GM19324 (cell line): Measurements from ENCODE around the gene LRRFIP2.
"Not testable (repeated sequence)": the region's sequence is repeated elsewhere in the genome, so short reads cannot be mapped to it uniquely, and the experiment has no call there.

Experiments used
- ATAC-seq: cut with Tn5 transposase; IDR thresholded peaks from one replicate; pipeline ENCODE4 v1.9.1; 2021; ENCODE audit warnings: mild to moderate bottlenecking, moderate library complexity; ENCODE audit not compliant: unreplicated experiment, low FRiP score

The LRRFIP2 gene

DNA sequence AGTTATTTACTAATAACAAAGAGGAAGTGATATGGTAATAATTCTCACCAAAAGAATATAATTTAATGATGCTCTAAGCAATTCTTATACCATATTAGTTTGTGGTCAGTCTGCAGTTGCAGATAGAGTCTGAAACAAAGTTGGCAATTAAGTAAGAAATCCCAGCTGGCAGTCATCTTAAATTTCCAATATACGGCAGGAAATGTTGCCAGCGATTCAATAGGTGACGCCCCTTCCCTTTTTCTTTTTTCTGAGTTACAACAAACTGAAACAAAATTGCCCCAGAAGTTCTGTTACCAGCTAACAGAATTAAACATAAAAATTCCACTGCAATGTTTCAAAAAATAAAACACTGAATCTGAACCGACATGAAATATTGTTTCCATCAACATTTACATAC lies 26.7 kb downstream of the LRRFIP2 start:
- no peak for ATAC-seq

DNA sequence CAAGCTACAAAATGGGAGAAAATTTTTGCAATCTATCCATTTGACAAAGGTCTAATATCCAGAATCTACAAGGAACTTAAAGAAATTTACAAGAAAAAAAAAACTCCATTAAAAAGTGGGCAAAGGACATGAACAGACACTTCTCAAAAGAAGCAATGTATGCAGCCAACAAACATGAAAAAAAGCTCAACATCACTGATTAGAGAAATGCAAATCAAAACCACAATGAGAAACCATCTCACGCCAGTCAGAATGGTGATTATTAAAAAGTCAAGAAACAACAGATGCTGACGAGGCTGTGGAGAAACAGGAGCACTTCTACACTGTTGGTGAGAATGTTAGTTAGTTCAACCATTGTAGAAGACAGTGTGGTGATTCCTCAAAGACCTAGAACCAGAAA lies 27.5 kb downstream of the LRRFIP2 start:
- not testable (repeated sequence) for ATAC-seq

DNA sequence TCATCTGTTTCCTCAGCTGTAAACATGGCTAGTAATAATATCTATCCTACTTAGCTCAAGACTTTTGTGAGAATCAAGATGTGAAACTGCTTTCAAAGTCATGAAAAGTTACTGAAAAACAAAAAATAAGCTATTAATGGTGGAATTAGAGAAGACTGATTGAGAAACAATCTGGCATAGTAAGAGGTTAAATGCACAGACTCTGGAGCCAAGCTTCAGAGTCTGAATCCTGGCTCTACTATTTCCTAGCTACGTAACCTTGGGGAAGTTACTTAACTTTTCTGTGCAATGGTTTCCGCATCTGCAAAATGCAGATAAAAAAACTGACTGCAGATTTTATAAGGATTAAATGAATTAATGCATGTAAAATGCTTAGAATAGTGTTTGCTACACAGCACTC lies 28.8 kb downstream of the LRRFIP2 start:
- ATAC-seq, result no peak

DNA sequence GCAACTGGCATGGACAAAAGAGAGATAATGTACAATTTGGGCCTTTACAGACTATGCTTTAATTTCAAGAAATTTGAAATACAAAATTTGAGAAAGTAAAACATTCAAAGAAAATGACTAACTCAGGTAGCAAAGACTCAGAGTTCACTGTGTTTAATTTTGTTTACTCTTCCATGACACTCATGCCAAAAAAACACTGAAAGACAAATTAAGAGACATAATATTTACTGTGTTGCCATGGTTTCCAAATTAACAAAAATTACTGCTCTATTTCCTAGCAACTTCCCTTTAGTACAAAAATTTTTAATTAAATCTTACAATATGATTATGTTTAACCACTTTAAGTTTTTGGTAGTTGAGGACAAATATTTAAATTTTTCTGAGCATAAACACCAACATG lies 29.6 kb downstream of the LRRFIP2 start:
- no peak for ATAC-seq

DNA sequence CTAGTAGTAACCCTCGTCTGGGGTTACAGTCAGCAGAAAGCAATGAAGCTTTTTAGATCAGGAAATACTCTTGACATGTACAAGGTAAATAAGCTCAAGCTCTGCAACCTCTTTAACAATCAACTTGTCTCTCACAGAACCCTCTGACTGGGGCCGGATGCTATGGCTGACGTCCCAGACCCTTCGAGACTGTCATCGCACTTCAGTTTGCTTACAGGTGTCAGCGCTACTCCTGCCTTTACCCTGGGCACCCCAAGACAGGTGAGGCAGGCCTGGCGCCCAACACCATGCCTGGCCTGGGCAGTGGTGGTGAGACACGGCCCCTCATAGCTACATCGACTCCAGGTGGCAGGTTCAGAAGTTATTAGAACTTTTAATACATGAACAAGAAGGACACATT lies 30.6 kb downstream of the LRRFIP2 start:
- no peak for ATAC-seq

DNA sequence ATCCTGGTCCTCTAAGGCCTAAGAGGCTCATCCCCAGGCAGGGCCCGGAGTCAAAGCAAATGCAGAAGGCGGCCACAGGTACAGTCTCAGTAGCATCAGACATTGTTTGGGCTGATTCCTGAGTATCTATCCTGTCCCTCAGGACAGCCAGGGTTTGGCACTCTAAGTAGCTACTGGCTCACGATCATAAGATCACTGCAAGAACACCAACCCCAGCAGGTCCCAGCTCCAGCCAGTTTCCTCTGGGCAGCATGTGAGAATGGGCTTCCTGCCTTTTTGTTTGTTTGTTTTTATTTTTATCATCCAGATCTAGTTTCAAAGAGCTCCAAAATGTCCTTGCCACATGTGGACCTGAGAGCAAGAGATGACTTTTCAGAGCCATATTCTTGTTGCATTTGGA lies 32.7 kb downstream of the LRRFIP2 start:
- no peak for ATAC-seq

DNA sequence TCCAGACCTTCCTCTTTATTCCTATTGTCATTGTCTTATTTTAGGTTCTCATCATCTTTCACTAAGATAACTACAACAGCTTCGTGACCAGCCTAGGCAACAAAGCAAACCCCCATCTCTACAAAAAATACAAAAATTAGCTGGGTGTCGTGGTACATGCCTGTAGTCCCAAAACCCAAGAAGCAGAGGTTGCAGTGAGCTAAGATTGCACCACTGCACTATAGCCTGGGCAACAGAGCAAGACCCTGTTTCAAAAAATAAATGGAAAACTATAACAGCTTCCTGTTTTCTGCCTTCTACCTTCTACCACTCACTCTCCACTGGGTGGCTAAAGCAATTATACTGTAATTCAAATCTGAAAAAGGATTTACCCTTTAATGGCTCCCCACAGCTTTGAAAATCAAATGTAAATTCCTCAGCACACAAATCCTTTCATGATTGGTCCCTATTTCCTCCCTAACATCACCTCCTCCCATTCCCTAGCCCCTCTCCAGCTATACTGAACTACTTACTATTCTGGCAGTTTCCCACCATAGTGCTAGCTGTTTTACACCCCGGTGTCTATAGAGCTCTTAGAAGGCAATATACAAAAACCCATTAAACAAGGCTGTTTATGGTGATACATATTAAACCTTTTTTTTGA lies 33.4 kb downstream of the LRRFIP2 start:
- ATAC-seq, result no peak

DNA sequence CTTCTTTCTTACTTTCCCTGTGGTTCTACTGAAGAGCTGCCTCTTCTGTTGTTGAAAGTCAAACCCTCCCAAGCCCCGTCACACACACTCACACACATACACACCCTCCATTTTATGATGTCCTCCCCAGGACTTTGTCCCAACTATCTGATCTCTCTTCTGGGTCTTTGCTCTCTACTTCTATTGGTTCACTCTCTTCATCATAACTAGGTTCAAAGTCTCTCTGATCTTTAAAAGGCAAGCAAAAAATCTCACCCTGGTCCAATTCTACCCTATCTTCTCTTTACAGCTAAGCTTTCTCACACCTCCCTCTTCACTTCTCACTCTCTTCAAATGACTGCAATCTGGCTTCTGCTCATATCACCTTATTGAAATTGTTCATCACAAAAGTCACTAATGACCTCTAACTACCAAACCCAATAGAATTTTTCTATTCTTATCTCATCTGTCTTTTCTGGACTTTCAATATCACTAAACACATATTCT lies 34.8 kb downstream of the LRRFIP2 start:
- no peak for ATAC-seq

DNA sequence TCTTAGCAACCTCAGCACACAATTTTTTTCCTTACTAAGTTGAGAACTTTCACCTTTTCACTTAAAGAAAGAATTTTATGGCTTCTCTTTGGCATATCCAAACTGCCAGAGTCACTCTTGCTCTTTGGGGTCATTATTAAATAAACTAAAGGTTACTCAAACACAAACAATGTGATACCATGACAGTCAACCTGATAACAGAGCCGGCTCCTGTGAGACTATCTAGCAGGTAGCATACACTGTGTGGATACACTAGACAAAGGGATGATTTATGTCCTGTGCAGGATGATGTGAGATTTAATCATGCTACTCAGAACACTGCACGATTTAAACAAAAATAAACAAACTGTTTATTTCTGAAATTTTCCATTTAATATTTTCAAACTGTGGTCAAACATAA lies 35.6 kb downstream of the LRRFIP2 start:
- ATAC-seq, result no peak

DNA sequence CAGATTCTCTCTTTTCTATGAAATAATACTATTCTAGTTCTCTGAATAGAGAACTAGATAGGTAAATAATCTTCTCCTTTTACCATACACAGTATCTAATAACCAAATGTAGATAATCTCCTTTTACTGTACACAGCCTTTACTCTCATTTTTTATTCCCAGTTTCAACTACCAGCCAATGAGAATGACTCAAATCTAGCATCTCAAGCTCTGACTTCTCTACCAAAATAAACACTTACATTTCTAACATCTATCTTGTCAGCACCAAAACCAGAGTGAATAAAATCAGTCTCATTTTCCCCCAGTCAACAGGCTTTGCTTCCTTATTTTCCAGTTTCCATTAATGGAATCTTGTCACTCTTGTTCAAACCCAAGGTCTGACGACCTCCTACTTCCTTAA lies 36.9 kb downstream of the LRRFIP2 start:
- no peak for ATAC-seq

DNA sequence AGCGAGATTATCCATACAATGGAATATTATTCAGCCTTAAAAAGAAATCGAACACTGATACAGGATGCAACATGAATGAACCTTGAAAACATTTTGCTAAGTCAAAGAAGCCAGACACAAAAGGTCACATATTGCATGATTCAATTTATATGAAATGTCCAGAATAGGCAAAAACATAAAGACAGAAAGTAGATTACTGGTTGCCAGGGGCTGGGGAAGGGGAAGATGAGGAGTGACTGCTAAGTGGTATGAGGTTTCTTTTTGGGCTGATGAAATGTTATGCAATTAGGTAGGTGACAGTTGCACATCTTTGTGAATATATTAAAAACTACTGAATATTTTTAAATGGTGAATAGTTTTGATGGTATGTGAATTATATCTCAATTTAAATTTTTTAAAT lies 38.3 kb downstream of the LRRFIP2 start:
- ATAC-seq, result no peak

DNA sequence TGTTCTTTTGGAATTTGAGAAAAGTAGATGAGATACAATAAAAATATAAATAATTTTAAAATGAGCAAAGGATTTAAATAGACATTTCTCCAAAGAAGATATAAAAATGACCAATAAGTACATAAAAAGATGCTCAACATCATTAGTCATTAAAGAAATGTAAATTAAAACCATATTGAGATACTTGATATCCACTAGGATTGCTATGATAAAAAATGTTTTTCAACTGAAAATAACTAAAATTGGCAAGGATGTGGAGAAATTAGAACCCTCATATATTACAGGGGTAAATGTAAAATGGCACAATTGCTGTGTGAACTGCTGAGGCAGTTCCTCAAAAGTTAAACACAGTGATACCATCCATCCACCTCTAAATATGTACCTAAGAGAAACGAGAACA lies 38.8 kb downstream of the LRRFIP2 start:
- no peak for ATAC-seq

DNA sequence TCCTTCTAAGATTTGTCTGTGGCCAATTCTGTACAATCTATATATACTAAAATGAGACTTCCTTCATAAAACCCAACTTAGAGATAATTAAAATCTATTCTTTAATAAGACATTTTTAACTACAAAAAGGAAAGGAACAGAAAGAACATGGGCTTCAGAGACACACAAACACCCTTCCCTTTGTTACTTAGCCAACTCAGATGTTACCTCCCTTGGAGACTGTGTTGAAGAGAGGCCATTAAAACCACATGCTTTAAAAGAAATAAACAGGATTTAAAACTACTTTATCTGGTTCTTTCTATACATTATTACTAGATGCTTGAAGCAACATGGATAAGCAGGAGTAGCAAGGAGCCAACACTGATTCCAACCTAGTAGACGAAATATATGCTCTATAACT lies 42.0 kb downstream of the LRRFIP2 start:
- no peak for ATAC-seq

DNA sequence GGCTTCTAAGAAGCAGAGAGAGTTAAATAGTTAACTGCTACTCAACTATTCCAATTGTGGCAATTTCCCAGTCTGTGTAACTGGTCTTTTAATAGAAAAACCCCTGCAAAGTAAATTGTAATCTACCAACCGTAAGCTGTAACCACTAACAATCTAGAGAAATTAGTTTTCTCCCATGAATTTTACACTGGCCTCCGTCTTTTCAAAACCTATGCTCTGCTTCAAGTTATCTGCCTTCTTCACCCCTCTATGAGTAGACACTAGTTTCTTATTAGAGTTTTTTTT lies 42.6 kb downstream of the LRRFIP2 start:
- ATAC-seq, result no peak

DNA sequence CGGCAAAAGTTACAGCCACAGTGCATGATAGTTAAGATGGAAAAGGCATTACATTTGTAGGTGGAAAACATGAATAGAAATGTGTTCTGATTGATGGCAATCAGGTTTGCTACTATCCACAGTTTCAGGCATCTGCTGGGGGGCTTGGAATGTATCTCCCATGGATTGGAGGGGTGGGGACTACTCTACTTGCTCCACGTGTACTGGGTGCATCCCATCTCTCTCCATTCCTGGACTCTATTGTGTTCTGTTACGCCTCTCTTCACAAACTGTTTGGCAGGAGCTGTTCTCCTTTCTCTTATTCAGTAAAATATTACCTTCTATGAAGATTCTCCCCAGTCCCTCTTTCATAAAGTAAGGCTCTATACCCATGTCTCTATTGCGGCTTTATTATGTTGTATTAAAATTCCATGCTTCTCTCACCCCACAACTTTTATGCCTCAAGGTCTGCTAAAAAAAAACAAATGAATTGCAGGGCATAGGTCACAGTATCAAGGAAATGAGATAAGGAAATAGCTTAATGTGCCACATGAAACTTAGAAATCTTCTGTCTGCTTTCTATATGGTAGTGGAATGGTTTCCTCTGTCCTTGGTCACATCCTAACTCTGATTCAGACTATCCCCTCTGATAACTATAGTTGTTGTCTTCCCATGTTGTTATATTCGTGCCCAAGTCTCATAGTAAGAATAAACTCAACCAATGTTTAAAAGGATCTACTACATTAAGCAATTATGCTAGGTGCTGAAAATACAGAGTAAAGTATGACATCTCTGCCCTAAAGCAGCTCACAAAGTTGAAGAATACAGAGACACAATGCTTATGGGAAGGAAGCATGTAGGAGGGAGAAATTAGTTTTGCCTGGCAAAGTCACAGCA lies 43.2 kb downstream of the LRRFIP2 start:
- ATAC-seq, result no peak

DNA sequence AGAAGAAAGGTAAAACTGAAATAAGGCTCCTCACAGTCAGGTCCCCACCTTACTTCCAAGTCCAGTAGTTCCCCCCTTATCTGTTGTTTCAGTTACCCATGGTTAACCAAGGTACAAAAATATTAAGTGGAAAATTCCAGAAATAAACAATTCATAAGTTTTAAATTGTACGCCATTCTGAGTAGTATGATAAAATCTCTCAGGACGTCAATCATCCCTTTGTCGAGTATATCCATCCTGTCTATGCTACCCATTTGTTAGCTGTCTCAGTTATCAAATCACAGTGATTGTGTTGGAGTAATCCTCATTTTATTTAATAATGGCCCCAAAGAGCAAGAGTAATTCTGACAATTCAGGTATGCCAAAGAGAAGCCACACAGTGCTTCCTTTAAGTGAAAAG lies 43.9 kb downstream of the LRRFIP2 start:
- ATAC-seq, result no peak

DNA sequence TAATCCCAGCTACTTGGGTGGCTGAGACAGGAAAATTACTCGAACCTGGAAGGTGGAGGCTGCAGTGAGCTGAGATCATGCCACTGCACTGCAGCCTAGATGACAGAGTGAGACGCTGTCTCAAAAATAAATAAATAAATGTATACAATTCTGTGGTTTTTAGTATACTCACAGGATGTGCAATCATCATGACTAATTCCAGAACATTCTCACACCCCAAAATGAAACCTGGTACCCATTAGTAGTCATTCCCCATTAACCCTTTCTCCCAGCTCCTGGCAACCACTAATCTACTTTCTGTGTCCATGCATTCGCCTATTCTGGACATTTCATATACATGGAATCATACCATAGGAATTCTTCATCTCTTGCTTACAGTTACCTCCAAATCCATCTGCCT lies 44.5 kb downstream of the LRRFIP2 start:
- no peak for ATAC-seq

DNA sequence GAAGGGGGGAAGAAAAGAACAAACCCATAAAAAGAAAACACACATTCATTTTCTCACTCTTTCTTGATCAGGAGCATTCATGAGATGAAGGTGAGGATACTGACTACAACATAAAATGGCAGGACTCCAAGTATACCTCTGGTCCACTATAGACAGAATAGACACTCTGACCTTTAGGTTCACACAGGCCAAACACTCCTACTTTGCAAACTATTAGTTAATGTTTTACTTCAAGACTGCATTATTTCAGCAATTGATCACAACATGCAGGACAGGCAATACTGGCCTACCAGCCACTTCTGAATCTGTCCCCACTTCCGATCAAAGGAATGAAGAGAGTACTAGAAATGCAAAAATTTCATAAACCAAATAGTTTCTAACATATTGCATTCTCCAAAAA lies 47.0 kb downstream of the LRRFIP2 start:
- no peak for ATAC-seq

DNA sequence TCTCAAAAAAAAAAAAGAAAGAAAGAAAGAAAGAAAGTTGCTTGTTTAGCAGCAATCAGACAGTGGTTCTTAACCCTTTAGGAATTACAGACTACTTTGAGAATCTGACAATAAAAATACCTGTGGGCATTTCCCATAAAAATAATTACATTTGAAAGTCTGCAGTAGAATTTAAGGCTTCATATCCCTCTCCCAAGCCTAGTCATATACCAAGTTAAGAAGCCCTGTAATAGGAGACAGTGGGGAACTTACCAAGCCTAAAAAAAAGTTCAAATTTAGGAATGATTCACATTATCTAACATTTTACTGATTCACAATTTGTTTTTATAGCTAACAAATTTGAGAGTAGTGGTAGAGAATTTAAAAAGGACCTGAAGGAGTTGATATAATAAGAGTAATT lies 47.5 kb downstream of the LRRFIP2 start:
- ATAC-seq, result no peak

DNA sequence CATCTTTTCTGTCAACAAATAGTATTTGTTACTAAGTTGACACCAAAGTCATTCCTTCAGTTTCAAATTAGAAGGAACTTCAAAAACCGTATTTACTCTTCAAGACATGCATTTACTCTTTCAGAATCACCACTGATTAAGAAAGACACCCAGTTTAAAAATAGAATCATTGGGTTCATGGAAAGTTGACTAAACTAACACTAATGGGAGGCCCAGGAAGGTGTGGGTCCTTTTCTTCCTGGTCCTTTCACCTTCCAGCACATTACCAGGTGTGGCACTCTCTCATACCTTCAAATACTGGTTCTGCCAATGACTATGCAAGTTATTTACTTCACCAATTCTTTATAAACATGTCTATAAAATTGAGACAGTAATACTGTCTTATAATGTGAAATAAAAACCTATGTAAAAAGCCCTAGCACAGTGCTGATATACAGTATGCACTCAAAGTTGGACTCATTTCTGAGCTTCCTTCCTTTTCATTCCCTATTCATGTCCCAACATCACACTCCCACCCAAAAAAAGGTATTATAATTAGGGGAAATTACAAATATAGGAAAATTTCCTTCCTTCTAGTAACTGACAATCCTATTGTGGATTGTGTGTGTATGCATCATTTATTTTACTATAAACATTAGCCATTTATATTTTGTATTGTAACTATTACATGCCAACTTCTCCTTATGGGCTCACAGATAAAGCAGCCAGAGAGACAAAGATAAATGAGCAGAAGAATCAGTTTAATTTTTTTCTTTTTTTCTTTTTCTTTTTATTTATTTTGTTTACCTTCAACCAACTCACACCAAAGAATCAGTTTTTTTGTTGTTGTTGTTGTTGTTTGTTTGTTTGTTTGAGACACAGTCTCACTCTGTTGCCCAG lies 48.9 kb downstream of the LRRFIP2 start:
- no peak for ATAC-seq

DNA sequence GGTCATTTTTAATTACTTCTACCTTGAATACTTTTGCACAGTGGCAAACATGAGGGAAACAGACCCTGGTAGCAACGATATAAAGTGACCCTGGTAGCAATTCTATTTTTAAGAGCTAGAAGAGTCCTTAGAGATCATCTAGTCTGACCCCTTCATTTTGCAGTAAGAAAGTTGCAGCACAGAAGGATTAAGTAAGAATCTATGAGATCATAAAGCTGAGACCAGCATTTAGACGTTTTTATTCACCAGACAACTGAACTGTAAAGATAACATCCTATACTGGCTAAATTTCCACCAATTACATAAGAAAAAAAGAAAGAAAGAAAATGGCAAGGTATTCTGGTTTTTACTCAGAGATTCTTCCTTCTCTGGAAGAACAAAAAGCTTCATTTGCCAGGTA lies 49.9 kb downstream of the LRRFIP2 start:
- ATAC-seq, result no peak
